ENCODE results near the gene HHIPL1.
A peak's percentile ranks its signal among the peaks of the same experiment; 100 is the strongest.

Gene HHIPL1

DNA sequence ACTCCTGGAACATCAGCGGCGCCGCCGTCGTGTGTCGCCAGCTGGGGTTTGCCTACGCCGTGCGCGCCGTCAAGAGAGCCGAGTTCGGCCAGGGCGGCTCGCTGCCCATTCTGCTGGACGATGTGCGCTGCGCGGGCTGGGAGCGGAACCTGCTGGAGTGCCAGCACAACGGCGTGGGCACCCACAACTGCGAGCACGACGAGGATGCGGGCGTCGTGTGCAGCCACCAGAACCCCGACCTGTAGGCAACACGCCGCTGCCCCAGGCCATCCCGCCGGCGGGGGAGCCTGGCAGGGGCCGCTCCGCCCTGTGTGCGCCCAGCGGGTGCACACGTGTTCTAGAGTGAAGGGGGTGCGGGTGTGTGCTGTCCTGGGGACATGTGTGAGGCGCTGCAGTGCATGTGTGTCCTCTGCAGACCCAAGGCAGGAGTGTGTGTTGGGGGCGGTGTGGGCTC is 30.5 kb downstream of the HHIPL1 start:
- no peak for DNase-seq (ENCODE audit: low read depth)

DNA sequence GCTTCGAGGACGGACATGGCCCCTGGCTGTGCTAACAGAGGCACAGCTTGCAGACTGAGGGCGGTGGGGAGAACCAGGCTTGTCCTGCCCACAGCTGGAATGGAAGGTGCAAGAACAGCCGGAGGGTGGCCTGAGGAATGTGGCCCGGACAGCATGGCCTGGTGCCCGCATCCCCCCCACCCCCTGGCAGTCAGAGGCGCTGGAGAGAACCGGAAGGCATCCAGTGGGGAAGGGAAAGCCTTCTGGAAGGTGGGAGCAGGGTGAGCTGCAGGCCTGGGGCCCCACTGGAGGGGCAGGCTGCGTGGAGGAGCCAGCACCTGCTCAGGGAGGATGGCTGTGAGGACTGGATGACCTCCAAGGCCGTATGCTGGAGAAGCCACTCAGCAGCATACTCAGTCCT is 31.0 kb downstream of the HHIPL1 start:
- no peak for DNase-seq (ENCODE audit: low read depth)

DNA sequence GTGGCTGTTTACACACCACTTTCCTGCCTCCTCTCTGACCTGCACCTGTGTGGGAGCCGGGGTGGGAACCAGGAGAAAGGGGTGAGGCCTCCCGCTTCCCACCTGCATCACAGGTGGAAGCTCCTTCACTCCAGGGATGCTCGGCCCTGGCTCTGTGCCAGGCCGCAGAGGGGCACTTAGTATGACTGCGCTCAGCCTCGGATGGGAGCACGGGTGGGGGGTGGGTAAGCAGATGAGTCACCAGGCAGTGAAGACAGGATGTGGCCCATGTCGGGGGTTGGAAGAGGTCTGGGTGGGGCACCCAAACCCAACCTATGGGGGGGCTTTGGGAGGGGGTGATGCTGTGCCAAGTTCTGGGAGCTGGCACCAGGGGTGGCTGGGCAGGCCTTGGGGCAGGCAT is 31.7 kb downstream of the HHIPL1 start:
- no peak for DNase-seq (ENCODE audit: low read depth)

DNA sequence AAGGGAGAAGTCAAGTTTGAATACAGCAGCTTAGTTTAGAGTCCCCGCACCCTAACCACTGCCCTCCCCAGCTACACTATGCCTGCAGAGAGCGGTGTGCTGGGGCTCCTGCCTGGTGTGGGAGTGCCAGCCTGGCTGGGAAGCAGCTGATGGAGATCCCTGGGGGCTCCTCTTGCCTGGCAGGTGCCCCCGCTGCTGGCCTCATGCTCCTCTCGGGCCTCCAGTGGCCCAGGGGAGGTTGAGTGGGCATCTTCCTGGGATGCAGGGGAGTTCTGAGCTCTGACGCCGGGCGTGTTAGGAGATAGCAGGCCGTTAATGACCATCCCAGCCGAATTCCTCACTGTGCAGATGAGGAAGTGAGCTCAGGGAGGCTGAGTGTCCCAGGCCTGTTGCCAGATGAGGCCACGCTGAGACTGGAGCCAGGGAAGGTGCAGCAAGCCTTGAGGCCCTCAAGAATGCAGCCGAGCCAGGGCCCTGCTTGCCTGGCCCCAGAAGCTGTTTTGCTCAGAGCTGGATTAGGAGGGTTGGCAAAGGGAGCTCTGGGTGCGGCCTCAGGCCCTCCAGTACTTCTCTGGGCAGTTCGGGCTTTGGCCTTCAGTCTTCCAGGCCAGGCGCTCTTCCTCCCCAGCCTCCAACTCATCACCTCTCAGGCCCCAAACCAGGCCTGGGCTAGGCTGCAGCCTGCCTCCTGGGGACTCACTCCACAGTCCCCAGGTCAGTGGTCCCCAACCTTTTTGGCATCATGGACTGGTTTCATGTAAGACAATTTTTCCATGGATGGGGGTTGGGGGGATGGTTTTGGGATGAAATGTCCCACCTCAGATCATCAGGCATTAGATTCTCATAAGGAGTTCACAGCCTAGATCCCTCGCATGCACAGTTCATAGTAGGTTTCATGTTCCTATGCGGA is 32.6 kb downstream of the HHIPL1 start:
- no peak for DNase-seq (ENCODE audit: low read depth)

DNA sequence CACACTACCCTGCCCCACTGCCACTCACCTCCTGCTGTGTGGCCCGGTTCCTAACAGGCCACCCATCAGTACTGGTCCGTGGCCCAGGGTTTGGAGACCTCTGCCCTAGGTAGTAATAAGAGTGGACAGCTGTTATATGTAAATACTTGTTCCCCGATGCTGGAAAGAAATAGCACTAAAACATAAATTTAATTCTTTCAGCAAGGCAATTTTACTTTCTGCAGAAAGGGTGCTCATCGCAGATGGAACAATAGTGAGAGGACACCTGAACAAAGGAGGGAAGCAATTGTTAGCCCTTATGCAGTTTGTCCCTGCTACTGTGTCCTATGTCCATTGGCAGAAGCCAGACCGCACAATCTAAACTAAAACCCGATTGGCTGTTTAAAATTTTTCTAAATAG is 33.3 kb downstream of the HHIPL1 start:
- no peak for DNase-seq (ENCODE audit: low read depth)

DNA sequence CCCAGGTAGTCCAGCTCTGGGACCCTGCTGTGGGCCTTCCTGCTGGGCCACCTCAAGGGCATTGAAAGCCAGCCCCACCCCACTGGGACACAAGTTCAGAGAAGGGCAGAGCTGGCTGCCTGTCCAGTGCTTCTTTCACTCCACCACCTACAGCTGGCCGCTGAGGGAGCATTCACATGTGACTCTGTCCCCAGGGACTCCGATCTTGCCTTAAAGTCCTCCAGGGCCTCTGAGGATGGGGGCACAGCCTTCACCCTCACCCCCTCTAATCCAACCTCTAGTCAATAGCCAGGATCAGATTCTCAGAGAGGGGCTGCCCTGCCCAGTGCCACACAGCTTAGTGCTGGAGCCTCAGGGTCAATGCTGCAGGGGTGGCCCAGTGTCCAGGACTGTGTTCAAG is 34.2 kb downstream of the HHIPL1 start:
- no peak for DNase-seq (ENCODE audit: low read depth)

DNA sequence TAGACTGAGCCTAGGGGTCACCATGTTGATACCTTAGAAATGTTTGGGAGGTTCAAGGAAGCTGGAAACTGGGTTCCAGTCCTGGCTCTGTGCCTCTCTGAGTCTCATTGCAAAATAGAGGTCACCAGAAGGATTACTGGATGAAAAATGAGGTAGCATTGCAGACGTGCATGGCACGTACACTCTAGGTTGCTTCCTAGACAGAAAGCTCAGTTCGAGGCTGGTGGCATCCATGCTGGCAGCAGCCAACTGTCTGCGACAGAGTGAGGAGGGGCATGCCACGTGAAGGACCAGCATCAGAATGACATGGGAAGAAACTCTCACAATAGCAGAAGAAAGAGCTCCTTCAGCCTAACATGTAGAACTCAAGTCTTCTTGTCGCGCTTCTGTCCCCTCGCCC is 34.6 kb downstream of the HHIPL1 start:
- no peak for DNase-seq (ENCODE audit: low read depth)

DNA sequence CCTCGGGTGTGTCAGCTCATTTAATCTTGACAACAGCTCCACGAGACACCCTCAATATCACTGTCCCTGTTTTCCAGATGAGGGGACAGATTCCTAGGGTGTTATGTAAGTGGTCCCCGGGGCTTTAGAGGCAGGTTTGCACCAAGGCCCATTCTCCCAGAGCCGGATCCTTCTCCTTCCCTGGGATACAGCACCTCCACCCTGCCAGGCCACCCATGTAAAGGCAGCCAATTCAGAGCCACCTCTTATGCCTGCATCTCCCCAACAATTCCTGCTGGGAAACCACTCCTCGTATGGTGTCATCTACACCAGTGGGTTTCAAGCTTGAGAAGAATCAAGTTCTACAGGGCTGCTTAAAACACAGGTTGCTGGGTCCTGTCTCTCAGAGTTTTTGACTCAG is 35.1 kb downstream of the HHIPL1 start:
- DNase-seq (ENCODE audit: low read depth): no peak

DNA sequence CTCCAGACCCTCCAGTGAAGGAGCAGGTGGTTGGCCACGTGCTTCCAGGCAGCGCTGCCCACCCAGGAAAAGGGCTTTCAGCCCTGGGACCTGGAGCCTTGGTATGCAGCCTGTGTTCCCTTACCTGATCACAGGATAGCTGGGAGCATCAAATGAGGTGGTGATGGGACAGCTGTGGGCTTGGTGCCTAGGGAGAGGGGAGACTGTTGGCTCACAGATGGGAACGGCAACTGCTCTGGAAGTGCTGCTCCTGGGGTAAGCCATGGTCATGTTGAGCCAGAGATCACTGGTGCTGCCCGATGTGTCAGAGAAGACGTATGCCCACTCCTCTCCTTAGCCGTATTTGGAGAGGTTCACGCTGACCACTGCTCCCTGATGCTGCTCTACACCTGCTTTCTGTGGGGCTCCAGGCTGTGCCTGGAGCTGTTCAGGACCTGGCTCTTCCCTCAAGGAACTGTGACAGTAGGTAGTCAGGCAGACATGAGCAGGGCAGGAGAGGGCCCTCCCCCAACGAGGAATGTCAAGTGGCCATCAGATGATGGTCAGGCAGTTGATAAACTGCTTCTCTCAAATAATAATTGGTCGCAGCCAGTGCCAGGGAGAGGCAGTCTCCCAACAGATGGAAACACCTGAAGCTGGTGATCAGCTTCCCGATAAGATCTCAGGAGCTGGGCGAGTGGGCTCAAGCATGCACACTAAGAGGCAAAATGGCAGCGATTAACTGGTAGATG is 36.3 kb downstream of the HHIPL1 start:
- no peak for DNase-seq (ENCODE audit: low read depth)

DNA sequence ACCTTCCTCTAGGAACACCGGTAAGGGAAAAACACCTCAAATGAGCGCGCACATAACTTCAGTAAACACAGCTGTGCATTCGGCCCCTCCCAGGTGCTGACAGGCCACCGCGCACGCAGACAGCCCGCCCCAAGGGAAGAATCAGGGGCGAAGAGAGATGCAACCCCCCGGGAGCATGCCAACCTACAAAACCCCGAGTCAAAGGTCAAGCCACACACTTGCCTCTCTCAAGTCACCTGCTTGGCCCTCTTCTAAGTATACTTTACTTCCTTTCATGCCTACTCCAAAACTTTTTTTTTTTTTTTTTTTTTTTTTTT is 36.9 kb downstream of the HHIPL1 start:
- DNase-seq (ENCODE audit: low read depth): no peak

DNA sequence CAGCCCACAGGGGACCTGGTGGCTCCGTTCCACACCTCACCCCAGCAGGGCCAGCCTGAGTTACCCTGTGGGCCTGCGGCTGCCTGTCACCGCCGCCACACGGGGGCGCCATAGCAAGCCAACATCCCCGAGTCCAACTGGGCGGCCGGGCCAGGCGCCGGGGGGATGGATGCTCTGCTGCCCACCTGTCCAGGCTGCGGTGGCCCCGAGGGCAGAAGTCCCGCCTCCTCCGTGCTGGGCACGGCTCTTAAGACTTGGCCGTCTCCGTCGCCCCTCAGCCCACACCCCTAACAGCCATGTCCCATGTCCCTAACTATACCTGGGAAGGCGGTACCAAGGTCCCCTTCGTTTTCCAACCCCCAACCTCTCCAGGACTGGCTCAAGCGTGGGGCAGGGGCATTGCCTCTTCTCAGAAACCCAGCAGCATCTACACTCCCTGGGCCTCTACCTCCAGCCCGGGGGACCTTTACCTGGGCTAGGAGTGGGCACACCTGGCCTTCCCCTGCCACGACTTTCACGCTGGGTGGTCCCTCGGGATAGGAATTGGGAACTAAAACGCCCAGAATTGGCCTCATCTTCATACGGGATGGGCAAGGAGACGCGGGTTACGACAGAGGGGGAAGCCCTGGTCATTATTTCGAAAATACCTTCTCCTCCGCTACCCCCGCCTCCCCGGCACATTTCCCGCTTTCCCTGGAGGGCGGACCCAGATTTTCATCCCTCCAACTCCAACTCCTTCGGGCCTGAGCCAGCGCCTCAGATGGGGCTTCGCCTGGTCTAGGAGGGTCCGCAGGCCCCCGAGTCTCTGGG is 38.1 kb downstream of the HHIPL1 start:
- peak; percentile 82 for DNase-seq (ENCODE audit: low read depth)

DNA sequence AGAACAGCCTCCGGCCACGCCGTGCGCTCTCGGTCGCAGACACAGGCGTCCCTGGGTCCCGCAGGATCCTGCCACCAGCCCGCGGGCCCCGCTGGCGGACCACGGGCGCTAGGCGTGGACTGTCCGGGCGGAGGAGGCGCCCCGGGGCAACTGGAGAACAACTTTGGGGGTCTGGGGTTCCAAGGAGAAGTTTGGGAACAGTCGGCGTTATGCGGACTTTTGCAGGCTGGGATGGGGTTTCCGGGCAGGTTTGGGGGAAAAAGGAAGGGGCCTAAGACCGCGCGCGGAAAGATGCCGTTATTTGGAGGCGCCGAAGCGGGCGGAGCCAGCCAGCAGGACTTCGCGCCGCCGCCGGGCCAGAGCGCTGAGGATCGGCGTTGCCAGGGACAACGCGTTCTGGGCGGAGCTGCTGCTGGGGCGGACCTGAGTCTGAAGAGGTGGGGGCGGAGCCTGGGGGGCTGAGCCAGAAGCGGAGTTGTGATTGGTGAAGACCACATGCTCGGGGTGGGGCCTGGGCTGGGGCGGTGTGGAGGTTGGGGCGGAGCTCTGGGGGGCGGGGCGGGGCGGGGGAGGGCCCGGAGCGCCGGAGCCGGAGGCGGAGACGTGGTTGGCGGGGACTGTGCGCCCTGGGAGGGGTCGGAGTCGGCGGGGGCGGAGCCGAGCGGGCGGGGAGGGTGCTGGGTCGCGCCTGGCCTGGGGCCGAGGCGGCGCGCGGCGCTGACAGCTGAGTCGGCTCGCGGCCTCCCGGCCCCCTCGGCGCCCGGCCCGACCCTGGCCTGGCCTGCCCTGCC is 38.9 kb downstream of the HHIPL1 start, which contains the start of gene CYP46A1:
TSS of gene CYP46A1 (plus strand) at position 680 of the 791 bp plus-strand sequence. CDS start 120 bp downstream, outside the sequence.
- peak; percentile 99 for DNase-seq (ENCODE audit: low read depth)

DNA sequence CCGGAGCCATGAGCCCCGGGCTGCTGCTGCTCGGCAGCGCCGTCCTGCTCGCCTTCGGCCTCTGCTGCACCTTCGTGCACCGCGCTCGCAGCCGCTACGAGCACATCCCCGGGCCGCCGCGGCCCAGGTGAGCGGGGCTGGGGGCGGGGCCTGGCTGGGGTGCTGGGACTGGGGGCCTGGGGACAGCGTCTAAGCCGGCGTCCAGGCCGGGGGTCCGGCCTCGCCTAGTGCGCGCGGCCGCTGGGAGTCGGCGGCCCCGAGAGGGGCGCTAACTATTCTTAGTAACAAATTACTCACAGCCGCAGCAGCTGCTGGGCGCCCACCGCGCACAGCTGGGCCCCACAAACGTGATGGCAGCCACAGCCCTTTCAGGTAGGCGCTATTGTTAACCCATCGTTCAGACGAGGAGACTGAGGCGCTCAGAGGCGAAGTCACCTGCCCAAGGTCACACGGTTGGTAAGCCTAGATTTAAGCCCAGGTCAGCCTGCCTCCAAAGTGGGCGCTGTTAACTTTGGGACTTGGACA is 39.5 kb downstream of the HHIPL1 start:
- no peak for DNase-seq (ENCODE audit: low read depth)

DNA sequence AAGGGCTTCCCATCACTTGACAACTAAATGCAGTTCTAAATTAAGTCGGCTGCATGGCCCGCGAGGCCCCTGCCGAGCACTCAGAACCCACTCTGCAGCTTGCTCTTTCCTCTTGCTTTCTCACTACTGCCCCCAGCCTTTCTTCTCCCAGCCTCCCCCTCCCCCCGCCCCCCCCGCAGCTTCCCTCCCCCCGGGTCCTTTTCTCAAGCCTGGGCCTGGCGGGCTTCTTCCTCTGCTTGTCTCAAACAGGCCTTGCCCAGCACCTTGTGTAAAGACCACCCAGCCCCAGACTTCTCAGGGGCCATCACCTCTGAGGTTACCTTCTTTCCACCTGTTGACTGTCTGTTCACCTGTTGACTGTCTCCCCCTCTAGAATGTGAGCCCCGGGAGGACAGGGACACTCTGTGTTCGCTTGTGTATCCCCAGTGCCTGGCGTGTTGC is 40.2 kb downstream of the HHIPL1 start:
- no peak for DNase-seq (ENCODE audit: low read depth)

DNA sequence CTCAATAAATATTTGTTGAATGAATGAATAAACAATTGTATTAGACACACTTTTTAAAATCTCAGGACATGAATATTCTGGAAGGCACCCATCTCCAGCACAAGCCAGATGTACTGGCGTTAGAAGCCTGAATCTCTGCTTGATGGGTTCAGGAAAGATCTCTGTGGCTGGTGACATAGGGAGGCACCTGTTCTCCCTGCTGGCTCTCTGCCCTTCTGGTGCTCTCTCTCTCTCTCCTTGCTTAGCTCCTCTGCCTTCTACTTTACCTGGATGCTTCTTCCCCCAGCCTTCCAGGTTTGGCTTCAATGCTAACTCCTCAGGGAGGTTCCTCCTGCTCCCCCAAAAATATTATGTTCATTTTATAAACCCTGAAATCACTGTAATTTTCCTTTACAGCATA is 40.7 kb downstream of the HHIPL1 start:
- DNase-seq (ENCODE audit: low read depth): no peak

DNA sequence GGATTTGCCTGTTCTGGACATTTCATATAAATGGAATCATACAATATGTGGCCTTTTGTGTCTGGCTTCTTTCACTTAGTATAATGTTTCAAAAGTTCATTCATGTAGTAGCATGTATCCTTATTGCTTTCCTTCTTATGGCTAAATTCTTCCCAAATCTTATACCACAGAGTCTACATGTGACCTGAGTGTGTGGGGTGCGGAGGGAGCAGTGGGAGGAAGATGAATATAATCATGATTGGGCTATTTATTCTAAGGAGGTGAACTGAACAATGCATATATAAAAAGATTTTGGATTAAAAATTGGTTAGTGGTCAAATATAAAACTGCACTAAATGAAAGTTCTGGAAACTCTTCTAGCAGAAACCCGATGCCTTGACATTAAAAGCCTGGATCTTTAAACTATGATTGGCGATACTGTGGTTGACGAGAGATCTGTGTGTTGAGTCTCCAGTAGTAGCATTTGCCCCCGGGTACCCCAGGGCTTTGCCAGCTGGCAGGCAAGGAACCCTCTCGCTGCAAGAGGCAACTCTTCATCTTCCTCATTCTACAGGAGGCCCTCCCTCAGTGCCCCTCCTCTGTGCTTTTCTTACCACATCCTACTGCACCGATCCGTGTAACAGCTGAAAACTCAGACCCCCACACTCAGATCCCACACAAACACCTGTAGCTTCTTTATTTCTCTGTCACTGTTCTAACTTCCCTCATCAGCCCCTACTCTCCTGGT is 41.8 kb downstream of the HHIPL1 start:
- DNase-seq (ENCODE audit: low read depth): no peak

DNA sequence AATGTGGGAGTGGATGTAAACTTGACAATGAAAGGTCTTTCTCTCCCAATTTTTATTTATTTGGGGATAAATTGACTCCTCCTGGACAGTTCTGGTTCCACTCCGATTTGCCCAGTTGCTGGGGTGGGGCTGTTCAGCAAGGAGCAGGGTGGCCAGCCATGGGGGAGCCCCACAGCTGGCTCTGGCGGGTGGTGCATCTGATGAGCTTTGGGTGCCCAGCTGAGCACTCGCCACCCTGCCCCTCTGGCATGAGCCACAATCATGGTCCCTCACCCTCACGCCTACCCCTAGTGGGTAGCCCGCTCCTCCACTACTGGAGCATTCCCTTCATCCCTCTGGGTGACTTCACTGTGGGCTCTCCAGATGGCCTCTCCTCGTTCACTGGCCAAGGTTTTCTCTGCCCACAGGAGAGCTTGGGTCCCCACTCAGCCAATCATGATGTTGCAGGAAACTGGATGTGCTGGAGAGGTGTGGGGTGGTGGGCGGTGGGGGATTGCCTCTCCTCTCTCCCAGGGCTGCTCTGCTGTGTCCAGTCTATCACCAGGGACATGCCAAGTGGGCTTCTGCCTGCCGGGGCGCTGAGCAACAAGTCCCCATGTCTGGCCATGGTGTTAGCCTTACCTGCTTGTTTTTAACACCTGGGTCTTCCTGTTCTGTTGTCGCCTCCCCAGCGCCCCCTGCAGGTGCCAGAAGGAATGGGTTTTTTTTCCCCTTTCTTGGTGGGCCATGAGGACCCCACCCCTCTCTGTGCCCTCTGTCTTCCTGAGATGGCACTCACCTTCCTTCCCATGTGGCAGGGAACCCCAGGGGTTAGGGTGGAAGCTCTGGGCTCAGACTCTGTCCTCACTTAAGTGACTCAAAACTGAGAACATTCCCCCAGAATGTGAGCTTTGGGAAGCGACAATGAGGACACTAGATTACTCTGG is 42.6 kb downstream of the HHIPL1 start:
- DNase-seq (ENCODE audit: low read depth): no peak

DNA sequence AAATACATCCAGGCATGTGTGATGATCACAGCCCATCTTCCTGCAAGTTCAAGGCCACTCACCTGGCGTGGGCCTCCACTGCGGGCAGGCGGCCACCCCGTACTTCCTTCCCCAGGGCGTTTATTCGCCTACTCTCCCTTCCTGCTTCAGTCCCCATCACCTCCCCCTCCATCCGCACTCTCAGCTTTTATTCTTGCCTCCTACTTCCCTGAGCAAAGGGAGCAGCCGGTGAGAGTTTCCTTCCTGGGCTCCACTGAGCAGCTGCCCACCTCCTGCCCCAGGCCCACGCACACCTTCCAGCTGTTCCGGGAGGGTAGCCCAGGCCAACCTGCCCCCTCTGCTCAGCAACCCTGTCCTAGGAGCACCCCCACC is 43.3 kb downstream of the HHIPL1 start:
- DNase-seq (ENCODE audit: low read depth): no peak

DNA sequence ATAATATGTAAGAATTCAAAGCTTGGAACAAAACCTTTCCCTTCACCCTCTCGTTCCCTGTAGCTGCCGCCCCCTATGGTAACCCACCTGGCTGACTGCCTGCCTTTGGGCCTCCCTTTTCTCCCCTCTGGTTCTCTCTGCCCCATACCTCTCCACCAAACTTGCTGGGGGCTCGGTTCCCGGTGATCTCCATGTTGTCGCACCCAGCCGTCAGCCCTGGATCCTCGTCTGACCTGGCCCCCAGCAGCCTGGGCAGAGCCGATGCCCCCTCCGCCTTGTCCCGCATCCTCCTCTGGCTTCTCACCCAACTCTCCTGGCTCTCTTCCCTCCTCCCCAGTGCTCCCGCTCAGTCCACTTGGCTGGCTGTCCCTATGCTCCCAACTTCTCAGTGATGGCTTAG is 43.7 kb downstream of the HHIPL1 start:
- DNase-seq (ENCODE audit: low read depth): no peak
